ENCODE results near the gene ANK3. TPM values are rescaled to one million over a fixed set of nuclear protein-coding genes. Genes with fewer than 3 reads are reported as not detected.

The ANK3 gene
- total RNA-seq, 2 donors from 2014 or later: 46.0 to 47.8 TPM

- Histone ChIP-seq H3K9me3 (no peaks in the 10 kb centered on the region), H3K4me1 (replicated peaks) (peaks cover 4% of the 10 kb centered on the region), H3K27ac (peak overlapping the region; percentile 42 to 58), H3K27me3 (replicated peaks; ENCODE audit: insufficient read depth) (no peaks in the 10 kb centered on the region), H3K4me3 (no peak overlapping the region), H3K36me3 (no peaks in the 10 kb centered on the region)
- DNase-seq (ENCODE audit: low spot score): no peak
- intact Hi-C loops (cut with DNase I): loop anchor here (5.0 kb wide), 1 partner anchor 41 kb away; no protein-coding TSS in a partner anchor
- no peak for TF ChIP-seq POLR2AphosphoS5 (IDR thresholded peaks at IDR 0.05)
Observed at GRCh38 chr10:59991117-59991516, 398.6 kb downstream of the ANK3 start.

- TF ChIP-seq POLR2A (IDR thresholded peaks at IDR 0.05) (no peak), CTCF (IDR thresholded peaks at IDR 0.05) (no peak), POLR2AphosphoS5 (IDR thresholded peaks at IDR 0.05) (no peak)
- intact Hi-C loops (cut with DNase I): no loop called here
- H3K9me3 ChIP-seq: no peaks in the 10 kb centered on the region
- H3K4me1 ChIP-seq (replicated peaks): no peaks in the 10 kb centered on the region
- no peak overlapping the region for H3K27ac ChIP-seq
- no peak for DNase-seq (ENCODE audit: low spot score)
- H3K36me3 ChIP-seq: no peaks in the 10 kb centered on the region
- no peaks in the 10 kb centered on the region for H3K27me3 ChIP-seq (replicated peaks; ENCODE audit: insufficient read depth)
- H3K4me3 ChIP-seq: no peak overlapping the region
Observed at GRCh38 chr10:59985639-59986038, 404.0 kb downstream of the ANK3 start.

GRCh38 chr10:59984415-59984814 lies 405.3 kb downstream of the ANK3 start:
- TF ChIP-seq POLR2AphosphoS5 (IDR thresholded peaks at IDR 0.05) (no peak), POLR2A (IDR thresholded peaks at IDR 0.05) (no peak), CTCF (IDR thresholded peaks at IDR 0.05) (no peak)
- Histone ChIP-seq H3K27ac (no peak overlapping the region), H3K4me3 (no peak overlapping the region), H3K4me1 (replicated peaks) (no peaks in the 10 kb centered on the region), H3K27me3 (replicated peaks; ENCODE audit: insufficient read depth) (no peaks in the 10 kb centered on the region), H3K36me3 (no peaks in the 10 kb centered on the region), H3K9me3 (no peaks in the 10 kb centered on the region)
- no peak for DNase-seq (ENCODE audit: low spot score)
- intact Hi-C loops (cut with DNase I): no loop called here
- WGBS: 95% methylated on average over 1 of the region's 1 CpG

- no peaks in the 10 kb centered on the region for H3K27me3 ChIP-seq (replicated peaks; ENCODE audit: insufficient read depth)
- DNase-seq (ENCODE audit: low spot score): no peak
- no peaks in the 10 kb centered on the region for H3K4me1 ChIP-seq (replicated peaks)
- no peaks in the 10 kb centered on the region for H3K9me3 ChIP-seq
- intact Hi-C loops (cut with DNase I): no loop called here
- no peak overlapping the region for H3K4me3 ChIP-seq
- WGBS: 83% methylated on average over 1 of the region's 1 CpG
- no peak overlapping the region for H3K27ac ChIP-seq
- H3K36me3 ChIP-seq: no peaks in the 10 kb centered on the region
- TF ChIP-seq CTCF (IDR thresholded peaks at IDR 0.05) (no peak), POLR2A (IDR thresholded peaks at IDR 0.05) (no peak), POLR2AphosphoS5 (IDR thresholded peaks at IDR 0.05) (no peak)
Observed at GRCh38 chr10:59980356-59980755, 409.3 kb downstream of the ANK3 start.

GRCh38 chr10:59977486-59977885 lies 412.2 kb downstream of the ANK3 start:
- no peak for DNase-seq (ENCODE audit: low spot score)
- intact Hi-C loops (cut with DNase I): no loop called here
- Histone ChIP-seq H3K4me1 (replicated peaks) (no peaks in the 10 kb centered on the region), H3K27ac (no peak overlapping the region), H3K27me3 (replicated peaks; ENCODE audit: insufficient read depth) (no peaks in the 10 kb centered on the region), H3K36me3 (no peaks in the 10 kb centered on the region), H3K4me3 (no peak overlapping the region), H3K9me3 (no peaks in the 10 kb centered on the region)
- TF ChIP-seq POLR2AphosphoS5 (IDR thresholded peaks at IDR 0.05) (no peak), CTCF (IDR thresholded peaks at IDR 0.05) (no peak), POLR2A (IDR thresholded peaks at IDR 0.05) (no peak)
